GM21528 (cell line): ENCODE measurements around the gene OR2M7.
"Not testable (repeated sequence)": the region's sequence is repeated elsewhere in the genome, so short reads cannot be mapped to it uniquely, and the experiment has no call there.

ENCODE experiments used
- ATAC-seq: cut with Tn5 transposase; IDR thresholded peaks from one replicate; pipeline ENCODE4 v1.9.1; 2021; ENCODE audit warnings: mild to moderate bottlenecking, moderate library complexity; ENCODE audit not compliant: unreplicated experiment, low FRiP score

OR2M7 gene

GRCh38 chr1:248324468-248324867 is at the start of gene OR2M7:
Gene OR2M7 (minus strand): TSS chr1:248324568. CDS start chr1:248324568, 0 bp downstream.
- ATAC-seq, result no peak

- ATAC-seq, result no peak
Measured at GRCh38 chr1:248373761-248374160, 49.4 kb upstream of the OR2M7 start.

GRCh38 chr1:248372394-248372793 is 48.0 kb upstream of the OR2M7 start:
- ATAC-seq, result no peak

GRCh38 chr1:248366609-248367008 is 42.2 kb upstream of the OR2M7 start:
- ATAC-seq, result no peak

GRCh38 chr1:248361121-248361715 is 36.9 kb upstream of the OR2M7 start, which contains the start of gene OR2T4:
Gene OR2T4 (plus strand): TSS chr1:248361665. CDS start chr1:248361665, 0 bp downstream.
- ATAC-seq, result no peak

GRCh38 chr1:248359415-248359814 is 35.0 kb upstream of the OR2M7 start:
- no peak for ATAC-seq

GRCh38 chr1:248348475-248348874 is 24.1 kb upstream of the OR2M7 start, which contains the start of gene OR14C36:
Gene OR14C36 (plus strand): TSS chr1:248348775. CDS start chr1:248348775, 0 bp downstream.
- no peak for ATAC-seq

- no peak for ATAC-seq
Measured at GRCh38 chr1:248343451-248343850, 19.1 kb upstream of the OR2M7 start.

GRCh38 chr1:248316796-248317195 is 7.6 kb downstream of the OR2M7 start:
- no peak for ATAC-seq

GRCh38 chr1:248306740-248307139 is 17.6 kb downstream of the OR2M7 start:
- ATAC-seq, result not testable (repeated sequence)

GRCh38 chr1:248306103-248306502 is 18.3 kb downstream of the OR2M7 start:
- no peak for ATAC-seq

- not testable (repeated sequence) for ATAC-seq
Measured at GRCh38 chr1:248305672-248306071, 18.7 kb downstream of the OR2M7 start.

- ATAC-seq, result no peak
Measured at GRCh38 chr1:248303324-248303723, 21.0 kb downstream of the OR2M7 start, which contains the start of gene OR2T12. Gene OR2T12 (minus strand): TSS chr1:248303424. CDS start chr1:248295578, 7,846 bp downstream.

- no peak for ATAC-seq
Measured at GRCh38 chr1:248288391-248288790, 36.0 kb downstream of the OR2M7 start.

- no peak for ATAC-seq
Measured at GRCh38 chr1:248277876-248278275, 46.5 kb downstream of the OR2M7 start, which contains the start of gene OR2T33. Gene OR2T33 (minus strand): TSS chr1:248277976. CDS start chr1:248273814, 4,162 bp downstream.
